Stimulated activated naive CD8-positive, alpha-beta T cell treated with anti-CD3 and anti-CD28 coated beads, Interleukin-15, Interleukin-2, amounts not matched to agents 100 U/mL and 50 U/mL, for 24 hours (primary cell): ENCODE data around the gene SLC9A7.
A peak's percentile ranks its signal among the peaks of the same experiment; 100 is the strongest.
"Not testable (repeated sequence)": the region's sequence is repeated elsewhere in the genome, so short reads cannot be mapped to it uniquely, and the experiment has no call there.

Source experiments
- ATAC-seq: fragments of 150-1000 bp; cut with Tn5 transposase; one replicate; pipeline ENCODE4 v1.10.0; 2021
- DNase-seq: peaks from one replicate; pipeline ENCODE4 v3.0.0; 2021

Gene SLC9A7

DNA sequence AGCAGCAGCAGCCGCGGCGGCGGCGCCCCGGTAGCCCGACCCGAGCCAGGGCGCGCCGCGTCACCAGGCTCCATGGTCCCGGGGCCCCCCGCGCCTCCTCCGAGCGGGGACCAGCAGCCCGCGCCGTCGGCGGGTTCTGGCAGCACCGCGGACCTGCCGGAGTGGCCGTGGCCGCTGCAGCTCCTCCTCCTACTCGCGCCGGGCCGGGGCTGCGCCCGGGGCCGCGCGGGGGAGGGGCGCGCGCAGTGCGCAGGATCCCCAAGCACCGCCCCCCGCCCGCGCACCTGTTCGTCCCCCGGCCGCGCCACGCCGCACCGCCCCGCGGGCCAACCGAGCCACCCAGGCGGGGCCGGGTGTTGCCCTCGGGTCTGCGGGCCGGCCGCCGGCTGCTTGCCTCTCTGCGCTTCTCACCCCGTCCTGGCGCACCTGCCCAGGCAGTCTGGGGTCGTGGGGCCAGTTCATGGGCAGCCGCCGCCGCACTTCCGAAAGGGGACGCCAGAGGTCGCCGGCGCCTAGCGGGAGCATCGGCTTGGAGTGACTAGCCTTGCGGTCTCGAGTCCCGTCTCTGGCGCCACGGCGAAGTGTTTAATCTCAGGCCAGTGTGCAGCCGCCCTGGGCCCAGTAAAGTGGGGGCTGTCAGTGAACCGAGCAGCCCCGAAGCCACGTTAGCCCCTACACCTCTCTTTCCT is at the start of gene SLC9A7:
TSS of gene SLC9A7 (minus strand) at position 163 of the 689 bp plus-strand sequence. CDS start at position 74, 89 bp downstream.
- peak; percentile 84 for DNase-seq
- peak; percentile 82 for ATAC-seq

DNA sequence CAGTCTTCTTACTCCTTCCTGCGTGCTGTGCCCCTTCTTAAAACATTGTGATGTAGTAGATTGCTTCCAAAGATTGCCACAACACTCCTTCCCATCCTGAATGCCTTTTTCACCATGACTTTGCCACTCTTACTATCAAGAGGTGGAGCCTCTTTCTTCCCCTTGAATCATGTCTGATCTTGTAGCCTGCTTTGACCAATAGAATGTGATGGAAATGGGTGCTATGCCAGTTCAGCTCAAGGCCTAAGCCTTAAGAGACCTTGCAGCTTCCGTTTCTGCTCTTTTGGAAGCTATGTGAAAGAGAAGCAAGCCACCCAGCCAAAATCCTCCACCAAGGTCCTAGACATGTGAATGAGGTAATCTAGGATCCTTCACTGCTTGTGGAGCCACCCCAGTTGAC is 46.4 kb upstream of the SLC9A7 start:
- DNase-seq (no peak), ATAC-seq (no peak)

DNA sequence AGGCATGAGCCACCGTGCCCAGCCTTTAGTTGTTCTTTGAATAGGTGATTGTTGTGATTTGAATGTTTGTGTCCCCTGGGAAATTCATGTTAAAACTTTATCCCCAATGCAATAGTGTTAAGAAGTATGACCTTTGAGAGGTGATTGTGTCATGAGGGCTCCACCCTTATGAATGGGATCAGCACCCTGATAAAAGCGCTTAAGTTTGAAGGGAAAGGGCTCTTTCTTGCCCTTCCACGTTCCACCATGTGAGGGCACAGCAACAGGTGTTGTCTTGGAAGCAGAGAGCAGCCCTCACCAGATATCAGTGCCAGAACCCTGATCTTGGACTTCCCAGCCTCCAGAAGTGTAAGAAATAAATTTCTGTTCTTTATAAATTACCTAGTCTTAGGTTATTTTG is 44.2 kb upstream of the SLC9A7 start:
- no peak for ATAC-seq

DNA sequence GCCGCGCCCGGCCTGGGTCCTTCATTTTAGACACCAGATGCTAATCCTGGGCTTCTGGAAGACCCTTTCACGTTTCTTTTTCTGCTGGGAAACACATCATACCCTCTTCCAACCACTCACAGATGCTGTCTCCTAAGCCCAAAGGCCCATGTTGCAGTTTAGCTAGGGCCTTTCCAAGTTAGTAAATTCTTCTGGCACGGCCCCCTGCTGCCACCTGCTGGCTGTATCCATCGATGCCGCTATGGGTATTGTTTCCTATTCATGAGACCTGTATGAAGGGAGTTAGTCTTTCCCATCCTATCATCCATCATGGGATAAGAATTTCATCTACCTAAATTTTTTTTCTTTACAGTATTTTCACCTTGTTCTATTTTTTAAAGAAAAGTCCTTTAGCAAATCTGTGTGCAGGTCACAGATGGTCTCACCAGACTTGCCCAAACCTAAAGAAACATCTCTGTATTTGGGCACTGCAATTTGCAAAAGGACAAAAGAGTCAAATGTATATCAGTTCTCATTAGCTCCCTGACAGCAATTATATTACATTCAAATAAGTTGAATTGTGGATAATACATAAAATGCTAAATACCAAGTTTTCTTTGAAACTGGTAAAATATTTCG is 37.8 kb upstream of the SLC9A7 start:
- peak; percentile 71 for DNase-seq
- no peak for ATAC-seq

More for the DNA sequence above, 44.2 kb upstream of the SLC9A7 start:
- no peak for DNase-seq

DNA sequence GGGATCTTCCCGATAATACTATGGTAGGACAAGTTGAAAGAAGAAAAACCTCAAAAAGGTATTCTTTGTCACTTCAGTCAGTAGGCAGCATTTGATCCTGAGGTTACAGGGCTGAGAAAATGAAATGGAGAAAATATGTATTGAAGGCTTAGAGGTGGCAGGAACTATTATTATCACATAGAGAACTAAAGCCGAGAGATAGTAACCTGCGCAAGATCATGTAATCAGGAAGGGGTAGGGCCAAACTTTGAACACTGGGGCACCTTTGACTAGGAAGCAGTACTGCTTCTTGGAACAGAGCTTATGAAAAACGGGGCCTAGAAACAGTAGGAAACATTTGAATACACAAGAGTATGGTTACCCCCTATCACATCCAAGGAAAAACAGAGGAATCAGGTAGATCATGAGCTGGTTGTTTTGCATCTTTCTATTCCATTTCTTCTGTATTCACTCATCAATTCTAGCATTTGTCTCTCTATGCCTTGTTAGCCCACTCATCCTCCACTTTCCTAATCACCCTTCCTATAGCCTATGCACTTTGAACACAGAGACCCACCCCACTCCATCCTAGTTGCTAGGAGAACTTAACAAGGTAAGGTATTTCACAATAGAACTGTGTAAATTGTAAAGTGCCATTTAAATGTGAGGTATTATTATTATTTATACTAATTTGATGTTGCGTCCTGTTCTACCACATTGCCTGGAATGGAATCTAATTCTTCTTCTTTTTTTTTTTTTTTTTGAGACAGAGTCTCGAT is 34.6 kb upstream of the SLC9A7 start:
- ATAC-seq (no peak), DNase-seq (no peak)

DNA sequence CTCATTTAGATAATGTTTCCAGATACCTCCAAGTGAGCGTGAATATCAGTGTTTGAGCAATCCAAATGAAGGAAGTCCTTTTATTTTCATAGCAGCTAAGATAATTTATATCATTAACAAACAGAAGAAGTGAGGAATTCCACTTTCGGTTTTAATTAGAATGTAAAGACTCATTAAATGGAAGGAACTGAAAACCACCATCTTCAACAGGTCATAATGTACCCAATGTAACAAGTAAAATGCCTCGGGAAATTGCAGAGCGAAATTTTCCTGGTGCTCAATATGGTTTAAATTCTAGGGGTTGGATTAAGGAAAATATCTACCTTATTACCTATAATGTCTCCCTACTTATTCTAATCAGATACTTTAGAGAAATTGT is 33.9 kb upstream of the SLC9A7 start:
- ATAC-seq (no peak), DNase-seq (no peak)

DNA sequence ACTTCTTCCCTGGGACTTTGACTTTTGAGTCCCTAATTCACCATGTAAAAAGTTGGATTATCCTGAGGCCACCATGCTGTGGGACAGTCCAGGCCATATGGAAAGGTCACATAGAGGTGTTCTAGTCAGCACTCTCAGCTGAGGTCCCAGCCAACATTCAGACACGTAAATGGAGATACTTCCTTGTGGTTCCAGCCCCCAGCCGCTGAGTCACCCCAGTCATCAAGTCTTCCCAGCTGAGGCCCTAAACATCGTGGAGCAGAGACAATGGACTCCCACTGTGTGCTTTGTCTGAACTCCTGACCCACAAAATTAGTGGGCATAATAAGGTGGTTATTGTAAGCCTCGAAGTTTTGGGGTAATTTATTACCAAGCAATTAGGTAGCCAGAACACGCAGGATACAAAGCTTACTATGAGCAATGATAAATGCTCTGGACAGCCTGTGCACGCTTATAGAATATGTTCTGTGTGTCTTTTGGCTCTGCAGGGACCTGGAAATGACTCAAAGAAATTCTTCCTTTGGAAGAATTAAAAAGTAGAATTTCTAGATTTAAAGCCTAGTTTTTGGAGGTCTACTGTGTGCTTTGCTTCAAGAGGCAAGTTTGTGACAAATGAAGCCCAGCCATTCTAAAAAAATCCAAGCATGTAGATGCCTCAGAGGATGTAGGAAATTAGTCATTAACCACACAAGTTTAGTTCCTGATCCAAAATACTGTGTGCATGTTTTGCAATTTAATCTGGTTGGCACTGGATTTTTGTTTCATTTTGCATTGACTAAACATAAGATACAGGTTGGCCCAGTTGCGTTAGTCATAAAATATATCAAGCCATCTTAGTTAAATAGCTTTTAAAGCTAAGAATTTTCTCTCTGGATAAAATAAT is 33.2 kb upstream of the SLC9A7 start:
- DNase-seq: peak; percentile 13
- ATAC-seq: peak; percentile 61

DNA sequence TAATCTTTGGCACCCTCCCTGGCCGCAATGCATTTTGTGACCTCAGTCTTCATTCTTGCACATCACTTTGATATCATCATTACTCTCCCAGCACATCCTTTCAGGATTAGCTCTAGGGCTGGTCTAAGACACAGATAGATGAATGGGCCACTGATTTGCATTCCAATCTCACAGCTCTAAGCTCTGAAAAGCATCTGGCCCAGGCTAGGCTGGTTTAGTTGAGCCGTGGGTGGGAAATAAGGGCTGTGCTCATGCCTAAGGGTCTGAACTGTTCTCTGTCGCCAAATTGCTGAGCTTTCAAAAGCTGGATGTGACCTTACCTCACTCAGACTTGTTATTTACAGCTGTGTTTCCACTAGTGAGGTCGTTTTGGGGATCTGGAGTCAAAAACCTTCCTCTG is 30.0 kb upstream of the SLC9A7 start:
- ATAC-seq (no peak), DNase-seq (no peak)

DNA sequence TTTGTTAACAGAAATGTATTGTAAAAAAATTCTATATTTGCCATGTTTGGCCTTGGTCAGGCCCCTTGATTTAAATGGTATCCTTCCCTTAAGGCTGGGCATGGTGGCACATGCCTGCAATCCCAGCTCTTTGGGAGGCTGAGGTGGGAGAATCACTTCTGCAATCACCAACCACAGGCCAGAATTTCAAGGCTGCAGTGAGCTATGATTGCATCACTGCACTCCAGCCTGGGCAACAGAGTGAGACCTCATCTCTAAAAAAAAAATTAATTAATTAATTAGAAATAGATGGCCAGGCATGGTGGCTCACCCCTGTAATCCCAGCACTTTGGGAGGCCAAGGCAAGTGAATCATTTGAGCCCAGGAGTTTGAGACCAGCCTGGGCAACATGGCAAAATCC is 25.5 kb upstream of the SLC9A7 start:
- ATAC-seq, DNase-seq: not testable (repeated sequence)

DNA sequence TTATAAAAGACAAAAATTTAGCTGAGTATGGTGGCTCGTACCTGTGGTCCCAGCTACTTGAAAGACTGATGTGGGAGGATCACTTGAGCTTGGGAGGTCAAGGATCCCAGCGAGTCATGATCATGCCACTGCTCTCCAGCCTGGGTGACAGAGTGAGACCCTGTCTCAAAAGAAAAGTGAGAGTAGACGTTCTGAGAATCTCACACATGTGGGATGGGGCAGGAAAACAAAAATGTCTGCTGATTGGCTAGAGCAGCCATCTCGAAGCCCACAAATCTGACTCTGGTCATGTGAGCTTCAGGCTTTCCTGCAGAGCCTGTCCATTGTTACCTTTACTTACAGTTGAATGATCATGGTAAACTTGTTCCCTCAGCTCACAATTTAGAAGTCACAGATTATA is 23.1 kb upstream of the SLC9A7 start:
- no peak for ATAC-seq
- no peak for DNase-seq

DNA sequence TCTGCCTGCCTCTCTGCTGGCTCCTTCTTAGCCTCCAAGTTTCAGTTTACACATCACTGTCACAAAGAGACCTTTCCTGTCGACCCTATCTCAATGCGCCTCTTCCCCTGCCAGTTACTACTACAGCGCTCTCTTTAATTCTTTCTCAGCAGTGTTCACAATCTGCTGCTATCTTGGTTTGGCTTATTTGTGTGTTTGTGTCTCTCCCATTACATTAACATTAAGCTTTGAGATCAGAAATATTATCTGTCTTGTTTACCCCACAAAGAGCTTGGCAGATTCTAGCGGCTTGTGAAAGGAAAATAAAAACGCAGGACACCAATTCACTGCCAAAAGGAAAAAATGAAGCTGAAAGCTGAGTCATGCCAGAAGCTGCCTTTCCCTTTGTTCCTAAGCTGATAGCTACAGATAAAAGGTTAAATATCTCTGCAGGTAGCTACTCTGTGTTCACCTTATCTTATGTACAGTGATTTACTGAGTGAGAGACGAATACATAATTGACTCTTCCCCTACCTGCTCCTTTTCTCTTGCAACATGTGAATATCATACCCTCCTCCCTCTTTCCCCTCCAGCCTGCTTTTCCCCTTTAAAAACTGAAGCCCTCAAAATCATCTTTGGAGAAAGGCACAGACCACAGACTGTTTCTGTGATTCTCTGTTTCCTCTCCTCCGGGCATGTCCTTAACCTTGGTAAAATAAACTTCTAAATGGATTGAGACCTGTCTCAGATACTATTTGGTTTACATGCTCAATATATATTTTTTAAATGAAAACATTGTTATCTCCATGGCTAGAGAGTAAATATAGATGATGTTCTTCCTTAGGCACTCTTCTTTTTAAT is 19.3 kb upstream of the SLC9A7 start:
- ATAC-seq (no peak), DNase-seq (no peak)

DNA sequence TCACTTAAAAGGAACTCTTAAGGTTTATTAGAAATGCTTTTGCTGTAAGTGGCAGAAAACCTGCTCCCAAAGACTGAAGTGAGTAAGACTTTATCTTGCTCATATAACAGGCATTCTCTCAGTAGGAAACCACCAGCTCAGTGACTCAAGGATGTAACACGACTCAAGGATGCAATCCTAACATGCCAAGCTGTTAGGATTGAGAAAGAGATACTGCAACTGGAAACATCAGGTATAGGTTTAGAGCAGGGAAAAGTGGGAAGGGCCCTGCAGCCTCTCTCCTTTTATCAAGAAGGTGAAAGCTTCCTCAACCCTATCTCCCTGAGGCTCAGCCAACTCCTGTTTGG is 11.9 kb upstream of the SLC9A7 start:
- no peak for DNase-seq

DNA sequence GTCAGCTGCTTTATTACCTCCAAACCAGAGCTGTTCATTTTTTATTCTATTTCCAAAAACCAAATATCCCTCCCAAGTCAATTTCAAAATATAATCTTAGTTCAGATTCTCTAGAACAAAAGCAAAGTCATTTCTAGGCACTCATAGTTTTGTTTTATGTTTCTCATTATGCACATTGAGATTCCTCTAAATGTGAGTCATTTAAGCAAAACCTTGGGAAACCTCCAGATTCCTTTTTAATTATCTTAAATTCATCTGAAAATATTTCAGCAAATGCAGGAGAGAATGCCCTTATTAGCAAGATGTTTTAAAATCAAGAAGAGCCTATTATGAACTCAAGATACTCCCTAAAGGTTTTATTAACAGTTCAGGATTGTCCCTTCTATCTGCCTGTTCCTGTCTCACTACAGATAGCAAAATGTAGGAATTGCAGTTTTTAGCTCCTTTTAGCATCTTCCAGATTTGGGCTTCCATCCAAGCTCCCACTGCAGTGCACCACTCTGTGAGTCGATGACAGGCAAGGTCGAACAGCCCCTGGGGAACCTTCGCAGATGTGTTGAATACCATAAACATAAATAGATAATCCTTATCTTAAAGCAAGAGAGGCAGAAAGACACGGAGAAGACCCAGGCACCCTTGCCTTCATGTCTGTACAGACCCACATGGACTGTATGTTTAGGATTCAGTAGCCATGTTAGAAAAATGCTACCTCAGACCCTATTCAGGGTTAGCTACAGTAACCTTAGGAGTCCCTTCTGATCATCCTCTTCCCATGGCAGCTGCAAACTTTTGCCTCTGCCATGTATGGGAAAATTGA is 11.3 kb upstream of the SLC9A7 start:
- DNase-seq: no peak

More for the DNA sequence above, 11.9 kb upstream of the SLC9A7 start:
- no peak for ATAC-seq

DNA sequence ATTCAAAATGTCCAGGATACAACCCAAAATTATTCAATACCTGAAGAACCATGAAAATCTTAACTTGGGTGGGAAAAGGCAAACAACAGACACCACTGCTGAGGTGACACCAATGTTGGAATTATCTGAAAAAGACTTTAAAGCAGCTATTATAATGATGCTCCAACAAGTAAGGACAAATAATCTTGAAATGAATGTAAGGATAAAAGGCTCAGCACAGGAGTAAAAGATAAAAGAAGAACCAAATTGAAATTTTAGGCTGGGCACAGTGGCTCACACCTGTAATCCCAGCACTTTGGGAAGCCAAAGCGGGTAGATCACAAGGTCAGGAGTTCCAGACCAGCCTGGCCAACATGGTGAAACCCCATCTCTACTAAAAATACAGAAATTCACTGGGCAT is 4.0 kb upstream of the SLC9A7 start:
- ATAC-seq (no peak), DNase-seq (no peak)

More for the DNA sequence above, 11.3 kb upstream of the SLC9A7 start:
- no peak for ATAC-seq

DNA sequence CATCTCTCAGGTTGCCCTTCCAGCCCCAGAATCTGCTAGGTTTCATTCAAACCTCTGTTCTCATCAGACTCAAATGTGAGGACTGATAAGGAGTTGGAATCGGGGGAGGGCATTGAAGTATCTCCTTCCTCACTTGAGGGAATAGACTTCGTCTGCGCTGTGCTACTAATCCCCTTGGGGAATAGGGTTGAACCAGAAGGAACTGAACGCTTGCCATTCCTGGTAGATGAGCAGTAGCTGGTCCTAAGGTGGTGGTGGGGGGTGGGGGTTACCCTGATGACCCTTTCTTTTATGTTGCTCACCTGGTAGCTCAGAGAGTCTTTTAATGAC is 692 bp upstream of the SLC9A7 start:
- no peak for DNase-seq
- ATAC-seq: no peak

DNA sequence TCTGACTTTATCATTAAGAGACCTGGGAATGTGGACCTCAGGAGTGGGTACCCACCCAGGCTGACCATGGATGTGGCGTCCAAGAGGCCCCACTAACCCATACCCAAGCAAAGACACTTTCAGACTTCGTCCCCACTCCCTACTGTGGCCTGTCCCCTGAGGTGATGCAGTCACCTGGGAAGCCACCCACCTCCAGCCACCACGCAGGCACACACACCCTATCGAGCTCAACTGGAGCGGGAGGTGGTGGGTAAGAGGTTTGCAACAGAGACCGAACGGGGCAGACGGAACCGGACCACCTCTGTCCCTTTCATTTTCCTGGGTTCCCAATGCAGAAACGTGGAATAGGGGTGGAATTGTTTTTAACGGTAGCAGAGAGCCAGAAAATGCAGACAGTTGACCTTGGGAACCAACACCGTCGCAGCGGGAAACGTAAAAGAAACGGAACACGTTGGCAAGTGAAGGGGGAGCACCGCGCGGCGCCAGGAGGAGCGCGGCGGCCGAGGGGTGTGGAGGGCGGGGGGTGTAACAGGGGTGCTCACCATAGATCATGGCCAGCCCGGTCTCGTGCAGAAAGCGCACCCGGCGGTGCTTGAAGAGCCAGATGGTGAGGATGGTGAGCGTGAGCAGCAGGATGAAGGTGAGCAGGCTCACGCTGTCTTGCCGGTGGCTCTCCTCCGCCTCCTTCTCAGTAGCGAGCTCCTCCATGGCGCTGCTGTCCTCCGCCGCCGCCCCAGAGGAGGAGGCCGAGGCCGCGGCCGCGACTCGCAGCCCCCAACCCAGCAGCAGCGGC is 559 bp downstream of the SLC9A7 start:
- DNase-seq (peak; percentile 41), ATAC-seq (peak; percentile 19)

DNA sequence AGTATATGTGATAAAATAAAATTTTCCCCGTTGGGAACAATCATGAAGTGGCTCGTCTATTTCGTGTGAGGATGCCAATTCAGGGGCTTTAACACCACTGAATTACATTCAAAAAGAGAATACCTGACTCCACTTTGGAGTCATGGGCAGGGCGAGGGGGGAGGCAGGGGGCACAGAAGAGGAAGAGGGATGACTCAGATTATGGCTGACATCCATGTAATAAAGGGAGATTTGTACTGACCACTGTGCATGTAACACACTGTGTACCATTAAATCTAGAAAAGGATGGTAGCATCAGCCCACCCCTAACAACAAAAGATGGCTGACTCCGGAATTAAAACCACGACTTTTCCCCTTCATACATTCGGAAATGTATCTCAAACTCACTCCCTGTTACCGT is 1.3 kb downstream of the SLC9A7 start:
- ATAC-seq: no peak
- no peak for DNase-seq

DNA sequence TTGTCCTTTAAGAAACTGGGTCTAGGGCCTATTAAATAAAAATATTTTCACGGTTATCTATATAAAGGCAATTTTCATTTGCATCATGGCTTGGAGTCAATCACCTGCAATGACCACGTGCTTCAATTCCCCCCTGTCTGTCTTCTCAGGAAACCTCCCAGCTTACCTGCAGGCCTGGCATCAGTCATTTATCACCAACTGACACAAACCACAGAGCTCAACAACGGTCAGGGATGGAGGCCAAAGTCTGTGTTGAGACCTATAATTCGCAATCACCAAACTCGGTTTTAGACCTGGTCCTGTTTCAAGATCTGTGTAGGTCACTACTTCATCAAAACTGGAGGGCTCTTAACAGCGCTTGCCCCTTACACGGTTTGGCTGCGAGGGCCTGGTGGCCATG is 1.9 kb downstream of the SLC9A7 start:
- no peak for ATAC-seq
- DNase-seq: no peak

DNA sequence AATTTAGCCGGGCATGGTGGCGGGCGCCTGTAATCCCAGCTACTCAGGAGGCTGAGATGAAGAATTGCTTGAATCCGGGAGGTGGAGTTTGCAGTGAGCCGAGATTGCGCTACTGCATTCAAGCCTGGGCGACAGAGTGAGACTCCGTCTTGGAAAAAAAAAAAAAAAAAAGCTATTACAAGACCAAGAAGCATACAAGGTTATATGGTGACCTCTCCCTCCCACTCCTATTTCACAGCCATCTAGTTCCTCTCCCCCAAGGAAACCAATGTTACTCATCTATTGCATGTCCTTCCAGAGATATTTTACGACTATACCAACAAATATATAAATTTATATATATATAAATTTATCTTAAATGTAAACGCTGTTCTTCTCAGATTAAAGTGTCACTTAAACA is 3.2 kb downstream of the SLC9A7 start:
- ATAC-seq (no peak), DNase-seq (no peak)

DNA sequence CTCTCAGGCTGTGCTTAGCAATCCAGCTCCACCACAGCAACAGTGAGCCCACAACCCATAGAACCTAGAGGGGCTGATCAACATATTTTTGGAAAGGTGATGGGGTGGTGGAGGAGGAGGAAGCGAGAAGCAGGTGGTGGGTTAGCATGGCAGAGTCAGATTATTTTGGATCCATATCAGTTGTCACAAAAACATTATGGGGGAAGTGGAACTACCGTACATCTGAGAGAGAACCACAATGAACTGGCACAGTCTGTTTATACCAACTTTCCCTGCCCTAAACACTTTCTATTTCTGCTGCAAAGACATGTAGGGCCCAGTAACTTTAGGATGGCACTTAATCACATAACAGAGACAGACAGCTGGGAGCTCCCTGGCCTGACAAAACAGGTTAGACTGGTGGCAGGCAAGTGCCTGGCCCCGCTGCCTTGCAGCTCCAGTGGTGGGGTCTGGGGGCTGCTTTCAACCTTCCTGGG is 4.3 kb downstream of the SLC9A7 start:
- DNase-seq (peak; percentile 5), ATAC-seq (no peak)
